ENCODE results near the gene ABCC4. TPM values are rescaled to one million over a fixed set of nuclear protein-coding genes. Genes with fewer than 3 reads are reported as not detected.

ABCC4 gene
- total and polyA plus RNA-seq, 2 experiments from 2014 or later, result 4.3 to 12.2 TPM

- no peaks in the 10 kb centered on the region for H4K20me1 ChIP-seq (replicated peaks; ENCODE audit: insufficient read depth)
- ATAC-seq (no peak), DNase-seq (ENCODE audit: low spot score) (no peak)
- no peak overlapping the region for H3K4me3 ChIP-seq
- no peaks in the 10 kb centered on the region for H3K36me3 ChIP-seq (ENCODE audit: insufficient read depth)
- H3K4me1 ChIP-seq (ENCODE audit: insufficient read depth), result no peaks in the 10 kb centered on the region
- H3K27me3 ChIP-seq (ENCODE audit: insufficient read depth), result no peaks in the 10 kb centered on the region
- H3K79me2 ChIP-seq (replicated peaks; ENCODE audit: insufficient read depth), result no peaks in the 10 kb centered on the region
- H2AFZ ChIP-seq, result no peak overlapping the region
- H3K4me2 ChIP-seq, result no peak overlapping the region
- no peak overlapping the region for H3K27ac ChIP-seq (ENCODE audit: low read depth)
- H3K9me2 ChIP-seq (ENCODE audit: insufficient read depth), result no peaks in the 10 kb centered on the region
- Mint-ChIP-seq H3K9me3 (no peaks in the 10 kb centered on the region), H3K27me3 (ENCODE audit: insufficient read depth, low read depth, poor library complexity) (peaks cover 3% of the 10 kb centered on the region), H3K36me3 (ENCODE audit: low read depth) (no peaks in the 10 kb centered on the region; the same call in 2 of the 3 replicates), H3K4me1 (no peaks in the 10 kb centered on the region), H3K27ac (no peak overlapping the region), H3K4me3 (no peak overlapping the region)
- no peaks in the 10 kb centered on the region for H3F3A ChIP-seq (replicated peaks; ENCODE audit: low read depth)
- TF ChIP-seq ZNF331 (CRISPR knock-in tag; IDR thresholded peaks at IDR 0.05; ENCODE audit: low read depth) (no peak), NANOG (IDR thresholded peaks at IDR 0.05; ENCODE audit: borderline replicate concordance) (no peak), REST (IDR thresholded peaks at IDR 0.05; ENCODE audit: unreplicated experiment) (no peak), POLR2AphosphoS5 (IDR thresholded peaks at IDR 0.05; ENCODE audit: low read depth) (no peak), CREB1 (CRISPR knock-in tag; IDR thresholded peaks at IDR 0.05; ENCODE audit: low read depth) (no peak), JUNB (IDR thresholded peaks at IDR 0.05; ENCODE audit: unreplicated experiment) (no peak), EZH2phosphoT487 (IDR thresholded peaks at IDR 0.05; ENCODE audit: unreplicated experiment) (no peak), STAT1 (IDR thresholded peaks at IDR 0.05; ENCODE audit: unreplicated experiment) (no peak), EZH2 (IDR thresholded peaks at IDR 0.05; ENCODE audit: low read depth, unreplicated experiment) (no peak), ZNF114 (CRISPR knock-in tag; IDR thresholded peaks at IDR 0.05) (no peak), ZNF462 (CRISPR knock-in tag; IDR thresholded peaks at IDR 0.05) (no peak), CTCF (conservative IDR thresholded peaks at IDR 0.05; ENCODE audit: low read depth in 2 of 2) (no peak), ETS1 (IDR thresholded peaks at IDR 0.05) (no peak)
Observed at GRCh38 chr13:95182570-95183265, 118.5 kb downstream of the ABCC4 start.
